HuH-7.5 (cell line): ENCODE results near the gene DLX5.

Experiments used
- DNase-seq: peaks from one replicate; pipeline ENCODE4 v3.0.0; 2011; ENCODE audit warnings: low spot score

Gene DLX5

DNA sequence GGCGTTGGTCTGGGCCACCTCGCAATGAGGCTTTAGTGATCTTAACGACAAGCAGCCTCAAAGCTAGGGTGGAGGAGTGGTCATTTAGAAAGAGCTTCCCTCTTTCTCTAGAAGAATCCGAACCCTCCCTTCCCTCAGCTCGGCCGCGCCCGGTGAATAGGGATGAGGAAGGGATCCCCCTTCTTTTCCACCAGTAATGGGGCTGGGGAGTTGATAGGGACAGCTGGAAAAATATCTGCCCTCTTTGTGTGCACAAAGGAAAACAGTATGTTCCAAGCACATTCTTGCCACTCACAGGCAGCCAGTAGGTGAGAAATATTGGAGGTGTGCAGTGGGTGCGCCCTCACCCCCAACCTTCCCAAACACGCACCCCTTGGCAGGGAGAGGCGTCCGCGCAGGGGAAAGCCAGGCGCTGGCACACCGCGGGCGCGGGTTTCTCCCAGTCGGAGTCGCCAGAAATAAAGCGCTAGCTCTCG is 6.5 kb downstream of the DLX5 start:
- DNase-seq = no peak

DNA sequence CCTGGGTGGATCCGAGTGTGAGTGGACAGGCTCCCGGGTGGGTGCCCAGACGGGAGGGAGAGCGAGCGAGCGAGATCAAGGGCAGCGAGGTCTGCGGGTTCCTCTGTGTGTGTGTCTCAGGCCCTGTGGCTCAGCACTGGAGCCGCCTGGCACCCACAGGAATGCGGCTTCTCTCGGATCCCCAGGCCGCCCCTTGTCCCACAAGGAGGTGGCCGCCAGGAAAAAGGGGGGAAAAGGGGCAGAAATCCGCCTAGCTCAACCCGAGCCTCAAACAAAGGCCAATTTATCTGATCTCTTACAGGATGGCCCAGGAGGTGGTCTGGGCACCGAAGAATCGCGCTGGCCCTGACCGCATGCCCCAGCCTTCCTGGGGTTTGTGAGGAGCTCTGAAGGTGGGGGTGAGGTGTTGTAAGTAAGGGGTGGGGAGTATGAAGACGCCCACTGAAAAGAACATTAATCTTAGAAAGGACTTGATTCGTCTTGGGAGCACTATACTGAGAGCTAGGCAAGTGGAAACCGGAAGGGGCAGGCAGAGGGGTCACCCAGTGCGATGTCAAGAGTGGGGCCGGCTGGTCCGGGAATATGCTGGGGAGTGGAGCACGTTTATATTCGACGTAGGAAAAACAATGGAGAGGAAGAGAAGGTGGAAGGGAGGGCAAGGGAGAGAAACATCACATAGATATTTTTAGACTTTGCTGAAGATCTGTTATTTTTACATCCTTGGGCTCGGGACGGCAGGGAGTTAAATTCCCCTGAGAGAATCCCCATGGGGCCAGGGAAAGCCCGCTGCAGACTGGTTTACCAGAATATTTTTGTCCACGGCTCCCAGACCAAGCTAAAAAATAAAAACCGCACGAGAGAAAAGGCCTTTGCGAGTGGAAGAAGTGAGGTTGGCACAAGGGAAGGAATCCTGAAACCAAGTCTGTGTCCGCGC is 7.2 kb downstream of the DLX5 start:
- no peak for DNase-seq

DNA sequence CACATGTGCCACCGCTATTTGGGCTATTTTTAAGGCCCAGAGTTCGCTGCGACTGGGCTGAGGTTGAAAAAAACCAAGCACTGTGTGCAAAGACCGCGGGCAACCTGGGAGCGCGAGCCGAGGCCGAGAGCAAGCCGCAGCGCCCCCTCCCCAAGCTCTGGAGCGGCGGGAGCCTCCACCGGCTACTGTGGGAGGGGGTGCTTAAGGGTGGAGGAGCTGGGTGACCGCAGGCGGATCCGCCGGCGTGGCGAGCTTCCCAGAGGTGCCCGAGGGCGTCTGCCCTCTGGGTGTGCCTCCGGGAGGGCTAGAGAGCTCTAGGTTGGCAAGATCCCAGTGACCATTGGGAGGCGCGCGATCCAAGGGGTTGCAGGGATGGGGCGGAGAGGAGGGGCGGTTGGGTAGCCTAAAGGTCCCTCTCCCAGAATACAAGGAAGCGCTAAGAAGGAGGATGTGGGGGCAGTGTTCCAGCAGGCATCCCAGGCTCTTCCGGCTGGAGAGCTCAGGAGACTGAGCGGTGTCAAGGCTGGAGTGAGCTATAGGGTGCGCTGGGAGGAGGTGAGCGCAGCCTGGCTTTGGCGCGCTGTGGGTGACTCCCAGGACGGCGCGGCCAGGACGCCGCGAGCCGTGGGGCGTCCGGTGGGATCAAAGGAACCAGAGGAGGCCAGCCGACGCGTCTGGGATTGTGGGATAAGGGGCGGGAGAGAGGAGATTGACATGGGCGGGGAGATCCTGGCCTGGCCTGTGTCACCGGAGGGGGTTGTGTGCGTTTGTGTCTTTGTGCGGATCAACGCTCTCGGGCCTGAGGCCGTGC is 8.0 kb downstream of the DLX5 start:
- DNase-seq = peak; percentile 86

DNA sequence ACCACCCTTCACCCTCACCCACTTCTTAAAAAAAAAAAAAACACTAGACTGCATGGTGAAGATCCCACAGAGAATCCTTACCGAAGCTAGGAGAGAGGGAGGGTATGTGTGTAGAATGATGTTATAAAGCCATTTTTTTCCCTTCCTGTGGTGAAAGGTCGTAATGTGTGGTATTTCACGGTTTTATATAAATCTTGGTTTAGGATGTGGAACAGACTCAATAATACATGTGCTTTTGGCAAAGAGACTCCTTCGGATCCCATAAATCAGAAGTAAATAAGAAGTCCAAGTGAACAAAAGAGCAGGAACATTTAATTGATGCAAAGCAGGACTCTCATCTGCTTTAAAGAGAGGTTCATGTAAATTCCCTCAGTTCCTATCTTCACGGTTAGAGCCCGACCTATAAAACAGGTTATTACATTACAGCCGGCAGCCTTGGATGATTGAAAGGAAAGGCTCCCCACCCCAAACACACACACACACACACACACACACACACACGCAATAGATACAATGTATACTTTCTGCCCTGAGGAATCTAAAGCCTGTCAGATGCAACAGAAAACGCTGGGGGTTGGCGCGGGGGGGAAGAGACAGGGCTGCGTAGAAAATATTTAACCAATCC is 8.8 kb downstream of the DLX5 start:
- peak; percentile 35 for DNase-seq

DNA sequence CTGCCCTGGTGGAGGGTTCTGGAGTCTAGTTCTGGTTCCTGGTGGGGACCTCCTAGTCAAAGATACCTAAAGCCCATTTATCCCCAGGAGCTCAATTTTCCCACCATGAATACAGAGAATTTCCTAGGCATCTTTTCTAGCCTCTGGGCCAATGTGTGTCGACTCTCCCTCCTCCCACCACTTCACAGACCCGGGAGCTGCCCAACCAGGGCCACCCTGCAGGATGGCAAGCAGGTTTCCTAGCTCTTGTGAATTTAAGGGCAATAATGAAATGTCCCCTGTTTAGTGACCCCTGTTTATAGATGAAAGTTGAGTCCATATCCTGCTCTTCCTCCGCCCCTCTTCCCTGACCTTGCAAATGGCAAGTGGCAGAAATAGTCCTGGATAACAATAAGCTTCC is 9.4 kb downstream of the DLX5 start:
- DNase-seq = no peak

DNA sequence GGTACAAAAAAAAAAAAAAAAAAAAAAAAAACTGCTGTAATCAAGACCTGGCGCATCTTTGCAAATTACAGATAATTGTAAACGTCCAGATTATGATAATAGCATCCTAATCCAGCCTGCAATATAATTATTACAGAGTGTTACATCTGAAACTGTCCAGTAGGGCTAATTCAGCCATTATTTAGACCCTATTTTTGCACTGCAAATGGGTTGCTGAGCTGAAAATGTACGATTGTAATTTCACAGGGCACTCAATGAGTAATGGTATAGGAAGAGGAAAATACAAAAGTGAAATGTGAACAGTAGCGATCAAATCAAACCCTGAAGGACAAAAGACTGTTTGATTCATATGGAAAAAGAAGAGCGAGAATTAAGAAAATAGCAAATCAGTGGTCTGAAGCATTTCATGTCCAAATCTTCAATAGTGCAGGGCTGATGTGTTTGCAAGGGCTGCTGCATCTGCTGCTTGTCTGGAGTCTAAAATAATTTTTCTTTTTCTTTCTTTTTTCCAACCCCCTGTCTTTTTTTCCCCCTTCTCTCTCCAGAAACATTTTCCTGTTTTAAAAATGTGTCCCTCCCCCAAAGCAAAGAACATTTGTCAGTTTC is 10.4 kb downstream of the DLX5 start:
- DNase-seq = no peak

DNA sequence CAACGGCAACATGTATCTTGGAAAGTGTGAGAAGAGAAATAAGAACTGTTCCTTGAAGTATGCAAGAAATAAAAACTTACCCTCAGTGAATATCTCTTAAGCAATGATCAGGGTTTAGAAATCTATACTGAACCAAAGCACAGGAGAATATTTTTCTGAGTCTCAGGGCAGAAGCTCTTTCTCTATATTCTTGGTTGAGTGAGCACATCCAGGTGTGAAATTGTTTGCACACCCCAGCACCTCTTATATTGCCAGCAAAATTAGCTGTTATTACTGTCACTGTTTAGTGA is 10.8 kb downstream of the DLX5 start:
- DNase-seq = no peak

DNA sequence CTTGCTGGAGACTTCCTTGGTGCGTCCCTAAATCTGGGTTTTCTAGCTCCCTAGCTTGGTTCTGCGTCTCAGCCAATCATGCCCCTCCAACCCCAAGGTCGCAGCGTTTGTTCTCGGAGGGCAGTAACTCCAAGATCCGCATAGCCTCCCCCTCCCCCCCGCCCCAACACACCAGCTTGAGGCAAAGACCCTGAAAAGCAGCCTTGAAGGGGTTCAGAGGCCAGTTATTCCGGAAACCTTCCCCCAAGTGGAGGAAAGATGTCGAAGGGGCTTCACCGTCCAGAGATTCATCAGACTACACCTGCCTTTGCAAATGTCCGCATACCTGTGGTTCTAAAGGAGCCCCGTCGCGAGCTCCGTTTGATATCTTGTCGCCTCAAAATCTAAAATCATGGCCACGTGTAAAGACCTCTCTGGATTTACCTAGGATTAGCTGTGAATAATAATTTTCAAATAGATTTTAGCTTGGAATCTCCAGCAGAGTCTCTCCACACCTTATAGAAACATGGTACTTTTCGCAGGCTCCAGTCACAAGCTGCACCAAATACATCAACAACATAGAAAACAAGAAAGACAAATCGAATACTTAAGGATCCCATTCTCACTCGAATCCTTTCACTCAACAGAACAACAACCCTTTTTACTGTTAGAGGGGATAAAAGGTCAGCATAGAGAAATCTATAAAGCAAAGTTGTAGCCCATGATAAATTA is 11.3 kb downstream of the DLX5 start:
- DNase-seq = no peak

DNA sequence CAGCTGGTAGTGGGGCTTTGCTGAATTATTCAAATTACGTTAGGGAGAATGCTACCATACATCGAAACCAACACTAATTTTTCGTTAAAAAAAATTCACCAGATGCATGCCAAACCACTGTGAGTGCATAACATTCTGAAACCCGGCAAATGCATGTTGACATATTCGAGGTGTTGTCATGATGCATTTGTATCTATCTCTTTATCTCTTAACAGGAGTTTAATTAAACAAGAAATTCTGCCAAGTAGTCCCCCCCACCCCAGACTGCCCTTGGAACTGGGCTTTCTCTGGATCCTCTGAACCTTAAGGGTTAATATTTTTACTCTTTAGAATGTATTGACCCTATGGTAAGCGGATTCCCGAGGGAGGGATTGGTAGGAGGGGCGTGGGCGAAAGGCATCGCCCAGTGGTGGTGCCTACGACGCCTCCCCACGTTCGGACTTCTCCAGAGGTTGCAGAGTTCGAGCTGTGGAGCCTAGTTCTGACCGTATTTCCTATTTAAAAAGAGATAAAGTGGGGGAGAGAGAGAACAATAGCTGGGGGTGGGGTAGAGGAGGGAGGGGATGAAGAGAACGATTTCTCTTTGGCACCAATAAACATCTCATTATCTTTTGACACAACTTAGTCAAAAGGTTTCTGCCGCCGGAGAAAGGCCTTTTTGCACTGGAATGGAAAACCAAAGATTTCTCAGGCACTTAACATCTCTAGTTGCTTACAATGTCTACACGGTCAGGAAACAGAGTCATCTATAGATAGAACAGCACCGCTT is 12.1 kb downstream of the DLX5 start:
- no peak for DNase-seq

DNA sequence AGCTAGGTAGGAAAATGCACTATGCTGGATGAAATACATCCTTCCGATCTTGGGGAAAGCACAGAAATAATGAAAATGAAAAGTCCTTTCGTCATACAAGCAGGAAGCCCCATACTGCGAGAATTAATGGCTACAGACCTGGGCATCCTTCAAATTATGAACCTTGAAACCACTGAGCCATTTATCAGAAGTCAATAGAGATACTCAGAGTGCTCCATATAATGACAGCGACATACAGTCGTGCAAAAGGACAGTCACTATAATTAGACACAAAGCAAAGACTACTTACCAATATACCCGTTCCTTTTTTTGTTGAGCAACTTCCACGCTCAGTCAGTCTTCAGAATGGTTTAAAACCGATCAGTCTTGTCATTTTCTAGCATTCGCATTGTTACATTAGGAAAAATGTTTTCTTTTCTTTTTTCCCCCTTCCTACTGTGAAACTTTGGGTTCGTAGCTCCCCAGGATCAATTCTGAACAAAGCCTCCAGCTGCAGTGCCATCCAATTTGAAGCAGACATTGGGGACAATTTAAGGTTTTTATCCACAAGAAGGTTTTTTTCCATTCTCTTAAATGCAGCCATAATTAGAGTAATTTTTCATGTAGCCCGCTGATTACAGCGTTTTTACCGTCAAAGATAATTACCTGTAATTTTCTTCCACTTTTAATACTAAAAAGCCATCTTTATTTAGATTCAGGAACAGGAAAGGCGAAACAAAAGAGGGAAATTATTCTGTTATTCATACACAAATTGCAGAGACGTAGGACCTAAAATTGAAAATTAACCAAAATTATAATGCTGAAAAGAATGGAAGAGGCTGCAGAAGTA is 12.9 kb downstream of the DLX5 start:
- DNase-seq = no peak

DNA sequence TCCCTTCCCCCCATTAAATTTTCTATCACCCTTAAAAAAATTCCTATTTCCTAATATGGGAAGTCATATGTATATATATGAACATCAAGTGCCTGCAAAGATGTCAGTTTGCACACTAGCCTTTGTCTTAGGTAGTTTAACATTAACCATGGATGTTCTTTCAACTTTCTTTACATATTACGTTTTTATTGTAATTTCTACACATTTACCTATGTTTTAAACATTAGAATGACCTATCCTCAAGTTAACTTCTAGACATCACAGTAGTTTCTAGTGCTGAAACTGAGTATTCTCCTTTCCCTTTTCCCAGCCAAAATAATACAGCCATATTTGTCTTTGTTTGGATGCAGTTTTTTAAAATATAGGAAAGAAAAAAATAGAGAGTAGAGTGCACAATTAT is 13.5 kb downstream of the DLX5 start:
- DNase-seq = no peak

DNA sequence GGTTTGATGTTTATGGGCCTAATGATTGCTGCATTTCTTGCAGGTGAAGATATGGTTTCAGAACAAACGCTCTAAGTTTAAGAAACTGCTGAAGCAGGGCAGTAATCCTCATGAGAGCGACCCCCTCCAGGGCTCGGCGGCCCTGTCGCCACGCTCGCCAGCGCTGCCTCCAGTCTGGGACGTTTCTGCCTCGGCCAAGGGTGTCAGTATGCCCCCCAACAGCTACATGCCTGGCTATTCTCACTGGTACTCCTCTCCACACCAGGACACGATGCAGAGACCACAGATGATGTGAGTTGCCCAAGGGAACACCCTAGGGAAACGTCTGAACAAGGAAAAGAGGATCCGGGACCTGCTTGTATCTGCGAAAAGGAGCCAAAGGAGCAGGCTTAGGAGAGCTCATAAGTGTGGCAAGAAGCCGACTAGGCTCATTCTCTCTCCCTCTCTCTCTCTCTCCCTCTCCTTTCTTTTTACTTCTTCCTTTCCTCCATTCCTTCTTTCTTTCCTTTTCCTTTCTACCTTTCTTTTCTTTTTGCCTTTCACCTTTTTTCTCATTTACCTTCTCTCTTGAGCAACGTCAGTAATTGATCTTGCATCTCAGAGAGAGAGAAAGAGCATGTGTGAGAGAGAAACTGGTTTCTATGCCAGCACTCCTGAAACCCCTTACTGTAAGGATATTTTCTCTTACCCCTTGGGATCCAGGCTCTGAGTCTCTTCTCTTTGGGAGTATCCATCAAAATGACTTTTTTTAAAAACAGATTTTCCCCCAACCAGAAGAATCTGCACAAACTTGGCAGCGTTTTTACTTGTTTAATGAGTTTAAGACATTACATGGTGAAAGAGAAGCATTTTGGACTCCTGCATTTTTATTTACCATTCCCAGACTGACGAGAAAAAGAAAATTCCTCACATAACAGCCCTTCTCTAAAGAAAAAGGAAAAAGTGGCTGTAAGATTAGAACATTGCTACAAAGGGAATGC is 14.6 kb downstream of the DLX5 start:
- DNase-seq = no peak

DNA sequence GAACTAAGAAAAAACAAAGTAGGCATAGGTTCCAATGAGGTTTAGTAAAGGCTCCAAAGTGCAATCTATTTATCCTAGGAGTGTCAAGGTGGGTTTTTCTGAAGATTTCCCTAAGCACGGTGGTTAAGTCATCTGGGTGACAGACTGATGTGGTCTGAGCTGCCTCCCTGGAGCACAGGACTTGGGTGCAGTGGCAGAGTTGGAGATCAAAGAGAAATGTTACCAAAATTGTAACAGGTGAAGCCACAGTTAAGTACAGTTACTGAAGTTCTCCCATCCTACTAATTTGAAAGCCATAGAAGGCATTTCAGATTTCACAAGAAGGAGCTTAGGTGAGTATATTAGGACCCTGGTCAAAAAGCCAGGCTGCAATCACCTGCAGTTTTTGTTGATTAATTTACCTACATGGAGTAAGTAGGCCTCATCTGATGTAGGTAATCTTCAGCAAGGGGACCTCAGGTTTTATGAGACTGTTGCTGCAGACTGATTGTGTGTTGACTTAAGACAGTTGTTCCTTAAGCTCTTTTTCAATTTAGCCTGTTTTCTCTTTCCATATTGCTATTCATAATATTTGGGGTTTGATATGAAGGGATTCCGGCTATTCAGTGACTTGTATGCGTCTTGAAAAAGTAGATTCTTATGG is 16.2 kb downstream of the DLX5 start:
- no peak for DNase-seq

DNA sequence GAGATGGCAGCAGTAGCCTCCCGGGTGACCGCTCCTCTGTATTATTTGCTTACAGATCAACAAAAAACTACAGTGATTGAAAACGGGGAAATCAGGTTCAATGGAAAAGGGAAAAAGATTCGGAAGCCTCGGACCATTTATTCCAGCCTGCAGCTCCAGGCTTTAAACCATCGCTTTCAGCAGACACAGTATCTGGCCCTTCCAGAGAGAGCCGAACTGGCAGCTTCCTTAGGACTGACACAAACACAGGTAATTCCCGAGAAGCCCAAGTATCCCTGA is 17.1 kb downstream of the DLX5 start:
- no peak for DNase-seq

DNA sequence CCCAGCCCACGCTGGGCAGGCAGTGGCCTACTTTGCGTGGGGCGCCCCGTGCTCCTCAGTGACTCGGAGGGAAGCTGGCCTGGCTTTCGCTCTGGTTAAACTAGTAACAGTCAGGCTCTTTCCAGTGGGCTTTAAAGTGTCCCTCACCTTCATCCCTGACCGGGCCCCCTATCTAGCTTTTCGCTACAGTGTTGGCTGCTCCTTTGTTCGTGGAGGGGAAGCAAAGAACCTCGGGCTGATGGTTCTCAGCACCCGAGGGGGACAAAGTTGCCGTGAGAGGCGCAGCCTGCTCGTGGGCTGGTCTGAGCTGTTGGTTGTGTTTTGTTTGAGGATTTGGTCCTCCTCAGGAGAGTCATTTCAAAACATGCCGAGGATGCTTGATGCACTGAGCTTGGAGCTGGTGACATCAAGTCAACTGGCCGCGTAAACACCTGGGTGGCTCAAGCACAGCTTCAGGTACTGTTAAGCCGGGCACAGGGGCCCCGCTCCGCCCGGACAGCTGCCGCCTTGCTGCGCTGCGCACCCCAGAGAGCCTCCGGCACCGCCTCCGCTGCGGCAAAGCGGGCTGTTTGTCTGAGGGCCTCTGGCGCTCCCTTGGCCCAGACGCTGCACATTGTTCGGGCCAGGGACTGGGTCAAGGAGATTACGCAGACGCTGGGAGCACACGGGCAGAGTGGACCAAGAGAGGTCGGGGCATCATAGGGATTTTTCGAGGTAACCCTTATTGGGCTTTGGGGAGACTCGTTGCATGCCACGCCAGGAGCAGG is 17.6 kb downstream of the DLX5 start:
- peak; percentile 39 for DNase-seq

DNA sequence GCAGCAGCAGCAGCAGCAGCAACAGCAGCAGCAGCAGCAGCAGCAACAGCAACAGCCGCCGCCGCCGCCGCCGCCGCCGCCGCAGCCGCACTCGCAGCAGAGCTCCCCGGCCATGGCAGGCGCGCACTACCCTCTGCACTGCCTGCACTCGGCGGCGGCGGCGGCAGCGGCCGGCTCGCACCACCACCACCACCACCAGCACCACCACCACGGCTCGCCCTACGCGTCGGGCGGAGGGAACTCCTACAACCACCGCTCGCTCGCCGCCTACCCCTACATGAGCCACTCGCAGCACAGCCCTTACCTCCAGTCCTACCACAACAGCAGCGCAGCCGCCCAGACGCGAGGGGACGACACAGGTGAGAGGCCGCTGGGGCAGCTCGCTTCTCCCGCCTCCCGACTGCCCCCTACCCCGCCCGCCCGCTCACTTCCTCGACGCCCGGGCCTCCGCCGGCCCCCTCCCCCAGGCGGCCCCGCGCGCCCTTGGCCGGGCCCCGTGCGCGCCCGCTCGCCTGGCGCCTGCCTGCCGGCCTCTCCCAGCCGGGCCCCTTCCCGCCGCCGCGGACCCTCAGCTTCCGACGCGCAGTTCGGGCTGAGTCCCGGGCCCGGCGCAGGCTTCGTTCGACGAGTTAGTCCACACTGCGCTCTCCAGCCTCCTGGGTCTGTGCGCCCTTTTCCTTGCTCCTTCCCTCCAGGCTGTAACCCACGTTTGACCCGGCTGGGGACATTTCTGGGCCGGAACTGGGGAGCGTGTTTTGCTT is 18.4 kb downstream of the DLX5 start:
- peak; percentile 89 for DNase-seq
